HL-60/S4 (cell line): ENCODE results near the gene HSPB1.
"Not testable (repeated sequence)": the region's sequence is repeated elsewhere in the genome, so short reads cannot be mapped to it uniquely, and the experiment has no call there.

Source experiments
- in situ Hi-C: fragments of 300-500 bp; cut with MboI; formaldehyde crosslinking; loops from 2 replicates; pipeline ENCODE4 v1.14.3; 2022; ENCODE audit warnings: low sequenced_read_pairs

Gene HSPB1

DNA sequence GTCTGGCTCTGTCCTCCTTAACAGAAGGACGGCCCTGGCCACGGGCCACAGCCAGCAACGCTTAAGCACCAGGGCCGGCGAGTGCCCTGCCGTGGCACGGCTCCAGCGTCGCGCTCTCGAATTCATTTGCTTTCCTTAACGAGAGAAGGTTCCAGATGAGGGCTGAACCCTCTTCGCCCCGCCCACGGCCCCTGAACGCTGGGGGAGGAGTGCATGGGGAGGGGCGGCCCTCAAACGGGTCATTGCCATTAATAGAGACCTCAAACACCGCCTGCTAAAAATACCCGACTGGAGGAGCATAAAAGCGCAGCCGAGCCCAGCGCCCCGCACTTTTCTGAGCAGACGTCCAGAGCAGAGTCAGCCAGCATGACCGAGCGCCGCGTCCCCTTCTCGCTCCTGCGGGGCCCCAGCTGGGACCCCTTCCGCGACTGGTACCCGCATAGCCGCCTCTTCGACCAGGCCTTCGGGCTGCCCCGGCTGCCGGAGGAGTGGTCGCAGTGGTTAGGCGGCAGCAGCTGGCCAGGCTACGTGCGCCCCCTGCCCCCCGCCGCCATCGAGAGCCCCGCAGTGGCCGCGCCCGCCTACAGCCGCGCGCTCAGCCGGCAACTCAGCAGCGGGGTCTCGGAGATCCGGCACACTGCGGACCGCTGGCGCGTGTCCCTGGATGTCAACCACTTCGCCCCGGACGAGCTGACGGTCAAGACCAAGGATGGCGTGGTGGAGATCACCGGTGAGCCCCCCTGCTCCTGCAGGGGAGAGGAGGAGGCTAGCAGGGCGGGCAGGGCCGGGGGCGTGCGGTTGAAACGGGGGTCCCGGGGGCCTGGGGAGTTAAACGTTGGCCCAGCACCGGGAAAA lies at the start of gene HSPB1:
TSS of gene HSPB1 (plus strand) at position 327 of the 855 bp plus-strand sequence. CDS start at position 367, 40 bp downstream.
- in situ Hi-C loops: loop anchor here (25.0 kb wide), 1 partner anchor 440 kb away; no protein-coding TSS in a partner anchor

DNA sequence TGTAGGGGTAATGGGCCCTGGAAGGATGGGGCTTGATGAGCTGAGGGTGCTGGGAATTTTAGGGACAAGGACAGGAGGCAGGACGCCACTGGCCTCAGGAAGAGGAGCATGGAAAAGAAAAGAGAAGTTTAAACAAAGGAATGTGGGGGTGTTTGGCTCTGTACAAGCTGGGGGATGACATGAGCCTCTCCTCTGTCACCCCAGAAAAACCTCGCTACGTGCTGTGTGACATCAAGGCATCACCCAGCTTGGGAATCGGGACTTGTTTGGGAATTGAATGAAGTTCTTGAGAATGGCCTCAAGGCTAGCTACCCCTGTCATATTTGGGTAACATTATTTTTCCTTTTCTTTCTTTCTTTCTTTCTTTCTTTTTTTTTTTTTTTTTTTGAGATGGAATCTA lies 47.7 kb upstream of the HSPB1 start:
- in situ Hi-C loops: no loop called here

DNA sequence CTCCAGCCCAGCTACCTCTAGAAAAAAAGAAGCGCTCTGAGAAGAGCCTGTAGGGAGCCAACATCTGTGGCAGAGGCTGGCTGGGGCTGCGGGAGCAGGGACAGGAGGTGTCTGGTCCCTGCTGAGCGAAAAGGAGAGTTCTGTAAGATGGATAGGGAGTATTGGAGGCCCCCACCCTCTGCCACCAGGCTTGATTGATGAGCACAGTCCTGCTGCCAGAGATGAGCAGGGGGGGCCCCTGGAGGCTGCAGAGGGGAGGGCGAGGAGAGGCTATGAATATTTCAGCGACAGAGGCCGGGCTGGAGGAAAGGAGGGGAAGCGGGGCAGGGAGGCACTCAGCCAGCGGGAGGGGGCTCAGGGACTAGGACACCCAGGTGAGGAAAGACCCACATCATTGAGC lies 44.5 kb upstream of the HSPB1 start:
- in situ Hi-C loops: no loop called here

DNA sequence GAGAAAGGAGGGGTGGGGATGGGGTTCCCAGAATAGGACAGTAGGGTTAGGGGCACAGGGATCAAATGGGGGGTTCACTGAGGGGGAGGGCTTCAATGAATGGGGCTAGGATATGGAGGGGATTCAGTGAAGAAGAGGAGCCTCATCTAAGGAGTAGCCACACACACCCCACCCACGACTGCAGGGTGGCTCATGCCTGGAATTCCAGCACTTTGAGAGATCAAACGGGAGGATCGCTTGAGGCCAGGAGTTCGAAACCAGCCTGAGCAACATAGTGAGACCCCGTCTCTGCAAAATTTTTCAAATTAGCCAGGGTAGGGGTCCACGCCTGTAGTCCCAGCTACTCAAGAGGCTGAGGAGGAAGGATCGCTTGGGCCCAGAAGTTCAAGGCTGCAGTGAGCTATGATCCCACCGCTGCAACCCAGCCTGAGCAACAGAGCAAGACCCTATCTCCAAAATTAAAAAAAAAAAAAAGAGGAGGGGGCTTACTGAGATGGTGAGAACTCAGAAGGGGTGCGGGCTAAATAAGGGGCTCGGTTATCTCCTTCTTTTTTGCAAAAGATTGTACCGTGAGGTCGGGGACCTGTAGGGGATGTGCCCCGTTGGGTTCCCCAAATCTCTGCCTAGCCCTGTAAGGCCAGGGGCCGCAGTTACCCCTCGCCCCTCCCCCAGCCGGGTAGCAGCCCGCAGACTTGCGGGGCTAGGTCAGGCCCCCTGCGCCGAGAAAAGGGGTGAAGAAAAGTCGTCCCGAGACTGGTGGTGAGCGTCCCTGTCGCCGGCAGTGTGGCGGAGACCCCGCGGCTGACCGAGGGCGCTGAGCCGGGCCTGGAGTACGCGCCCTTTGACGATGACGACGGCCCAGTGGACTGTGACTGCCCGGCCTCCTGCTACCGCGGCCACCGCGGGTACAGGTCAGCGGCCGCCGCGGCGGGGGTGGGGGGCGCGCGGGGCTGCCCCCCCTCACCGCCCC lies 43.1 kb upstream of the HSPB1 start:
- in situ Hi-C loops: no loop called here

DNA sequence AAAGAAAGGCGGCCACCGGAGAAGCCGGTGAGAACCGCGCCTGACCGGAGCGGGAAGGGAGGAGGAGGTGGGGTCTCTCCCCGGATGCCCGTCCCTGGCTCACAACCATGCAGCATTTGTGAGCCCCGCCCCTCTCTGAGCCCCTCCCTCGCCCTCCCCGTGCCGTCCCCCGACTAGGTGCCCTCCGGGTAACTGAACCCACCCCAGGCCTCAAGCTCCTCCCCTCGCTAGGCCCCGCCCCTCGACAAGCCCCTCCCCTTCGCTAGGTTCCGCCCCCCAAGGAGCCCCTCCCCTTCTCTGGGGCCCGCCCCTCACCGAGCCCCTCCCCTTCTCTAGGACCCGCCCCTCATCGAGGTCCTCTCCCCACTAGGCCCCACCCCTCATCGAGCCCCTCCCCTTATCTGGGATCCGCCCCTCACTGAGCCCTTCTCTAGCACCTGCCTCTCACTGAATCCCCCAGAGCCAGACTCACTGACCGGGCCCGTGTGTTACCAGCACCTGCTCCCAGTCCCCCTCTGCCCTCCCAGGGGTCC lies 42.2 kb upstream of the HSPB1 start:
- in situ Hi-C loops: no loop called here

DNA sequence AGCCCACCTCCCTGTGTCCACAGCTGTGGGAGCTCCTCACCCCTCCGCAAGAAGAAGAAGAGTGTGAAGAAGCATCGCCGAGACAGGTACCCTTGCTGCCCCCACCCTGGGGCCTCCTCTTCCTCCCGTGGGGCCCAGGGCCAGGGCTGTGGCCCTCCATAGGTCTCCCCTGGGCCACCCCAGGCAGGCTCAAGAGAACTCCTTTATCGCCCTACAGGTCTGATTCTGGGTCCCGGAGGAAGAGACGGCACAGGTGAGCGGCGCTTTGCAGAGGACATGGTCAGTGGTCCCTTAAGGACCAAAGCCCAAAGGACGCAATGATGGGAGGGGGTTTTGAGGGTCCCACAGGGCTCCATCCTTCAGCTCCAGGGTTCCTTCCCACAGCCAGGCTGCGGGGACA lies 41.1 kb upstream of the HSPB1 start:
- in situ Hi-C loops: no loop called here

DNA sequence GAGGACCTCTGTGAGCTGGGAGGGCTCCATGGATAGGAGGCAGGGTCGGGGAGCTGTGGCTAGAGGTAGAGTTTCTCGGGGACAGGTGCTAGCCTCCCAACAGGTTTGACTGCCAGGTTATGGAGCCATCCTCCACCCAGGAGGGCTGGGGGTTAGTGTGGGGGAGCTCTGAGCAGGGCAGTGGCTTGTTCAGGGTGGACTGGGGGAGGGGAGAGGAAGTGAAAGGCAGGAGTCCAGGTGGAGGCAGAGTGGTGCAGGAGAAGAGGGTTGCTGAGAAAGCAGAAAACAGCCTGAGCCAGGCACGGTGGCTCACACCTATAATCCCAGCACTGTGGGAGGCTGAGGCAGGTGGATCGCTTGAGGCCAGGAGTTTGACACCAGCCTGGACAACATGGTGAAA lies 40.5 kb upstream of the HSPB1 start:
- in situ Hi-C loops: no loop called here

DNA sequence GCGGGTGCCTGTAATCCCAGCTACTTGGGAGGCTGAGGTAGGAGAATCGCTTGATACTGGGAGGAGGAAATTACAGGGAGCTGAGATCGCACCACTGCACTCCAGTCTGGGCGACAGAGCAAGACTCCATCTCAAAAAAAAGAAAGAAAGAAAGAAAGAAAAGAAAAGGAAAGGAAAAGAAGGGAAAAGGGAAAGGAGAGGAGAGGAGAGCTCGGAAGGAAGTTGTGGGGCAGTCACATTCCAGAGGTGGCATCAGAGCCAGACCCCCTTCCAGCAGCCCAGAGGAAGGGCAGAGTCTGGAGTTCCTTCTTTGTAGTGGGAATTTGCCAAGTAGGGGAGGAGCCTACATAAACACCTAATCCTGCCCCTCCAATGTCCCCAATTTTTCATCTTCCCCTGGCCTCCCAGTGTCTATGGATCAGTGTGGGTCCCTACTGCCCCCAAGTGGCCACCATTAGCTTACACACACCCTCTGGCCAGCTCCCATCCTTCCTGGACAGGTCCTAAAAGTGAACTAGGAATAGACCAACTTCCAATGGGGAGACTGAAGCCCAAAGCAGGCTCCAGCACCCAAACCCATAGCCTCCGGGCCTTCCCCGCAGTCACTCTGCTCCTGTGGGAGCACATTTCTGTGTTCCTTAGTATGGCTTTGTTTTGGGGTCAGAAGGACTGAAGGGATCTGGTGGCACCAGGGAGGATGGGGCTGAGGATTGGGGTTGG lies 39.6 kb upstream of the HSPB1 start:
- in situ Hi-C loops: no loop called here

DNA sequence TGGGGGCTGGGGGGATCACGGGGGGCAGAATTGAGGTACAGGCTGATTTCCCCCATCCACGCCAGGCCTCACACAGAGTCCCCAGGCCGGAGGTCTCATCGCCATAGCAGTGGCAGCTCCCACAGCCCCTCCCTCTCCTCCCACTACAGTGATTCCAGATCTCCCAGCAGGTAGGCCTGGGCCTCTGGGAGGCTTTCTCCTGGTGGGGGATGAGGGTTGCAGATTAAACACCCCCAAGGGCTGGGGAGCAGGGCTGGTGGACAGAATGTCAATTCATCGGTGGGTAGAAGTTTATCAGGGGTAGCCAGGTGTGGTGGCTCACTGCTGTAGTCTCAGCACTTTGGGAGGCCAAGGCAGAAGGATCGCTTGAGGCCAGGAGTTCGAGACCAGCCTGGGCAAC lies 37.2 kb upstream of the HSPB1 start:
- in situ Hi-C loops: no loop called here

DNA sequence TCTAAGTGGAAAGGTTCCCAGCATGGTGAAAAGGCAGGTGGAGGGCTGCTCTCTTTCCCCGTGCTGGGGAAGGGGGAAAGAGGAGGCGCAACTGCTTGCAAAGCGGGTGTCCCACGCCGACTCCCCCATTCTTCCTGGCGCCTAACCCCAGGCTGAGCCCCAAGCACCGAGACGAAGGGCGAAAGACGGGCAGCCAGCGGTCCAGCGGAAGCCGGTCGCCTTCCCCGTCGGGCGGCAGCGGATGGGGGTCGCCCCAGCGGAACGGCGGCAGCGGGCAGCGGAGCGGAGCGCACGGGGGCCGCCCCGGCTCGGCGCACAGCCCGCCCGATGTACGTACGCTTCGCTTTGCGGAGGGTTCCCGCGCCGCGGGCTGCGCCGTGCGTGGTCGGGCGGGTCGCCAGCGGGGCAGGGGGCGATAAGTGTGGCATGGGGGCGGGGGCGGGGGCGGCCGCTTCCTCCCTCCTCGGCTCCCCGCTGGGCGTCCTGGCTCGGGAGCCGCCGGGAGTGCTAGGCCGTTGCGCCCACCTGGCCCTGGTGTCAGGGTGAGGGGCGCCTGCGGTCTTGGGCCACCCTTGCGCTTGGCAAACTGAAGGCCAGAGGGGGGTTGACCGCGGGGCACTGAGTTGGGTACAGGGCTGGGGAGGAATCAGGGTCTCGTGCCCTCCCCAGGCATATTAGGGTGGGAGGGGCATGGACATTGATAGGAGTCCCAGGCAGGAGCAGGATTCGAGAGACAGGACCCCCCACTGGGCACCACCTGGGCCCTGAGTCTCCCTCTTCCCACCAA lies 35.2 kb upstream of the HSPB1 start:
- in situ Hi-C loops: no loop called here

DNA sequence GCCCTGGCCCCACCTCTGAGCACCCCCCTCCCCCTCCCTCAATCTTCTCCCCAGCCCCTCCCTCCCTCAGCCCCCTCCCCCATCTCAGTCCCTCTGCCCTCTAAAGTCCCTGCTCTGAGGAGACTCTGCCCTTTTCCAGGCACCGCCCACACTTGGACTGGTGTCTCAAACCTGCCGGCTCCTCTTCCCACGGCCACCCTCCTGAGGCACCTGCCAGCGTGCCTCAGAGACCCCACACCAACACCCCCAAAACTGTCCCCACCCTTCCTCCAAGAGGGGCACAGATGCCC lies 34.6 kb upstream of the HSPB1 start:
- in situ Hi-C loops: no loop called here

DNA sequence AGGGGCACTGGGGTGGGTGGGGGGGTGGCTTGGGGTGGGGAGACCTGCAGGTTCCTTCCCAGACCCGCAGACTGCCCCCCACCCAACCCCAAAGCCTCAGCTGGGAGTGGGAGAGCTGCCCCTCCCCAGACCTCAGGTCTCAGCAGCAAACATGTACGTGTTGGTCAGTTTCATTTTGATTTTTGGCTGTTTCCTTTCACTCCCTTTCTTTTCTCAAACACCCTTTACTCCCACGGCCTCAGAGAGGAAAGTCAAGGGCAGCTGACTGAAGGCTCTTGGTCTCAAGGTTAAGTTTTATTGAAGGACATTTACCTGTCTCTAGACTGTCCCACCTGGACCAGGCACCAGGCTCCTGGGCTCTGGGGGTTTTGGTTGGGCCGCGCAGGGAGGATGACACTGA lies 34.1 kb upstream of the HSPB1 start:
- in situ Hi-C loops: no loop called here

DNA sequence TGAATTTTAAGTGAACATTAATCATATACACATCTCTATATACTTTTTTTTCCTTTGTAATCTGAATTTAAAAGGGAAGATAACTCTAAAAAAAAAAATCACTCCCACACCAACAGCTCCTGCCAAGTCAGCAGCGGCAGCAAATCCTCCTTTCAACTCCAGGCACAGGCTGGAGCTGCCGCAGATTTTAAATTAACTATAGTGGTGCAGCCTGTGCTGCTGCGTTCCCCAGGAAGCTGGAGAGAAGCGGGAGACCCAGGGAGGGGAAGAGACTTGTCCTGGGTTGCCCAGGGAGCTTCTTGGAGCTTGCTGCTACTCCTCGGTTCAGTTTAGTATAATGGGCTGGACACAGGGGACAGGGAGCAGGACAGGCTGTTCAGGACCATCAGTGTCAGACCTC lies 32.6 kb upstream of the HSPB1 start:
- in situ Hi-C loops: no loop called here

DNA sequence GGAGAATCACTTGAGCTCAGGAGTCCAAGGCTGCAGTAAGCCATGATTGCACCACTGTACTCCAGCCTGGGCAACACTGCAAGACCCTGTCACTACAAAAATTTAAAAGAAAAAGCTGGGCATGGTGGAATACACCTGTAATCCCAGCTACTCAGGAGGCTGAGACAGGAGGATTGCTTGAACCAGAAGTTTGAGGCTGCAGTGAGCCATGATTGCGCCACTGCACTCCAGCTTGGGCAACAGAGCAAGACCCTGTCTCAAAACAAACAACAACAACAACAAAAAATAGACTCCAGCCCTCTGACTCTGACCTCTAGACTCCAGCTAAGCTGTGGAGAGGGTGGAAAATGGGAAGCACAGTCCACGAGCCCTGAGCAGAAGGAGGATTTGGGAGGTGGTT lies 31.1 kb upstream of the HSPB1 start:
- in situ Hi-C loops: not testable (repeated sequence)

DNA sequence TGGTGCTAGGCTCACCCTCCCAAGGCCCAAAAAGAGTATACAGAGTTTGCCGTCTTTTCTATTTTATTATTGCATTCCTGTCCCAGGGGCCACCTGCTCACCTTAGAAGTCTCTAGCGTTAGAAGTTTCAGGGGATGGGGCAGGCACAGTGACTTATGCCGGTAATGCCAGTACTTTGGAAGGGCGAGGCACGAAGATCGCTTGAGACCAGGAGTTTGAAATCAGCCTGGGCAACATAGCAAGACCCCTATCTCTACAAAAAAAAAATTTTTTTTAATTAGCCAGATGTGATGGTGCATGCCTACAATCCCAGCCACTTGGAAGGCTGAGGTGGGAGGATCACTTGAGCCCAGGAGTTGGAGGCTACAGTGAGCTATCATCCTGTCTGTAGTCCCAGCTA lies 30.3 kb upstream of the HSPB1 start:
- in situ Hi-C loops: no loop called here

DNA sequence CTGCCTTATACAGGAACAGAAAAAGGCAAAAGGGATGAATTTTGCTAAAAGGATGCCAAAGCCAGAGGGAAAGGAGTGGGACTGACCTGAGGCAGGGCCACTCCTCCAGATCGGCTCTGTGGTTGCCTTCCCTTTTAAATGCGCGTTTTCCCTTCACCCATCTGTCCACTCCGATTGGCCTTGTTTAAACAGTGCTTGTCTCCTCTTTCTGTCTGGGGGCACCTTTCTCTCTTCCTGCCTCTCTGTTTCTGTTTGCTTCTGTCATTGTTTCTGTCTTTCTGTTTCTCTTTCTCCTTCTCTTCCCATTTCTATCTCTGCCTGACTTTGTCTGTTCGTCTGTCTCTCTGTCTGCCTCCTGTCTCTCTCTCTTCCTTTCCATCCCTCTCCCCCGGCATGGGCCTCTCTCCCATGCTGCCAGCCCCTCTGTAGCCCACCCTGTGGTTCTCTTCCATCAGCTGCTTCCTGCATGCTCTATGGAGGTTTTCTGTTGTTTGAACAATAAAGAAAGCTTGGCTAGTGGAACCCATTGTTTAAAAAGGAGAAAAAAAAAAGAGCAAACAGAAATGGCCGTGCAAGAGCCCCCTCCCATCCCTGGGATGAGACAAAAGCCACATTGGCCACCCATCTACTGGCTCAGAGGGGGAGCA lies 29.5 kb upstream of the HSPB1 start:
- in situ Hi-C loops: no loop called here

DNA sequence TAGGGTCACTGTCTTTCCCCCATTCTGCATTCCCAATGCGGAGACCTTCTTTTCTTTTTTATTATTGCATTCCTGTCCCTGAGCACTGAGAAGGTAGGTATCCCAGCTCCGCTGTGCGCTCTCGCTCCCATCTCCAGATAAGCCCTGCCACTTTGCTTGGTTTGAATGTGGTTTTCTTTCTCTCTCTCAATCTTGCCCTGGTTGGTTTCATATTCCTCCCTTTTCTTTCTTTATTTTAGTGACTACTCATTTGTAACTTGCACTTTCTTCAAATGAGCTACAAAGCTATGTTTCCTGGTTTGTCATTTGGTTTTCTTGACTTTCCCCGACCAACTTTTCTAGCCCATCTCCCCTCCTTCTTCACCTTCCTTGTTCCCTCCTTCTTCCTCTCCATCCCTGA lies 29.0 kb upstream of the HSPB1 start:
- in situ Hi-C loops: no loop called here

DNA sequence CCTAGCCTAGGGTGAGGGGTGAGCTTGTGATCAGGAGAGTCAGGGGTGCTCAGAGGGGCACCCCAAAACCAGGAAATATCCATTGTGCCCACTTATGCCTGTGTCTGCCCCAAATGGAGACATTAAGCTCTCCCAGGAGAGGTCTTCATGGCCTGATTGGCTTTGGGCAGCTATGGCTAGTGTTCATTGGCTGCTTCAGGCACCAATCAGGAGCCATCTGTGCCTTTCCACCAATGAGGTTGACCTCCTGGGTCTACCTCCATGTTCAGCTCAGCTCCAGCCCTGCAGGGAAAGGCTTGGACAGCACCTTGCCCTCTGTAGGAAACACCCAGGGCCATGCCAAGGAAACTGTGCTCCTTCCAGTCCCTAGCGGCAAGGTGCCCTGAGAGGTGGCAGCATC lies 23.9 kb upstream of the HSPB1 start:
- in situ Hi-C loops: no loop called here

DNA sequence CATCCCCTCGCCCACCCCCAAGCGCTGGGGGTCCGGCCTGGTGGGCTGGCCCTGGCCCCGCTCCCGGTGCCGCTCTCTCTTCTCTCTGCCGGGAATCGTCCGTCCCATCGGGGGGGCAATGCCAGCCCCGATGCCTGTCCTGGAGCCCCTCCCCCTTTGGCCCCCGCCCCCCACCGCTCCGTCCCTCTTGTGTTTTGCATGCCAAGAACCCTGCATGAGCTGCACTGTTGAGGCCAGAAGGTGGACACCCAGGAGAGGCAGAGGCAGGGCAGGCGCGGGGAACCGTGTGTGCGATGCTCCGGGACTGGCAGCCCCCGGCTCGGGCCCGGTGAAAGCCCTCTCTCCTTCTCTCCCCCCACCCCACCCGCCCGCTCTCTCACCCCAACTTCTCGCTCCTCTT lies 22.1 kb upstream of the HSPB1 start:
- in situ Hi-C loops: no loop called here
